Measurements from ENCODE around the gene SLC8A1. TPM values are rescaled to one million over a fixed set of nuclear protein-coding genes. Genes with fewer than 3 reads are reported as not detected.

The SLC8A1 gene
- total and polyA plus RNA-seq, 8 donors: 5.4 to 39.7 (median 6.6) TPM

DNA sequence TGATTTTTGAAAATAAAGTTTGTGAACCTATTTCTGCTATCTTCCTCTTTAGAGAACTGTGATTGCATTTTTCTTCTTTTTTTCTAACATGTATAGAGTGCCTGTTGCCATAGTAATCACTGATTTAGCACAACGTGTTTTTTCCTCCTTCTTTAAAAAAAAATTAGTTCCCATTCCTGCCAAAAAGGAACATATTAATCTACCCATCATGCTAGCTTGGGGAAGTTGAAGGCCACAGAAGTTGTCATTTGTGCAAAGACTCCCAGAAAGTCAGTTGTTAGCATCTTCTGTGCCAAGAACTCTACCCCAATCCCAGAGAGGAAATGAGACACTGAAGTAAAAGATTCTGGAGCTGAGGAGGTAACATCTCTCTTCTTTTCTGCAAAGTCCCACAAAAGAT lies 57.3 kb downstream of the SLC8A1 start:
- Histone ChIP-seq H3K27ac (peak overlapping the region in 1 of 2 donors; percentile 77), H3K27me3 (no peaks in the 10 kb centered on the region), H3K4me1 (peaks cover 0 to 28% of the 10 kb centered on the region in 2 donors), H3K9me3 (no peaks in the 10 kb centered on the region), H3K4me3 (no peak overlapping the region), H3K36me3 (no peaks in the 10 kb centered on the region)
- intact Hi-C loops (cut with DNase I): no loop called here
- TF ChIP-seq, protein P1, sequence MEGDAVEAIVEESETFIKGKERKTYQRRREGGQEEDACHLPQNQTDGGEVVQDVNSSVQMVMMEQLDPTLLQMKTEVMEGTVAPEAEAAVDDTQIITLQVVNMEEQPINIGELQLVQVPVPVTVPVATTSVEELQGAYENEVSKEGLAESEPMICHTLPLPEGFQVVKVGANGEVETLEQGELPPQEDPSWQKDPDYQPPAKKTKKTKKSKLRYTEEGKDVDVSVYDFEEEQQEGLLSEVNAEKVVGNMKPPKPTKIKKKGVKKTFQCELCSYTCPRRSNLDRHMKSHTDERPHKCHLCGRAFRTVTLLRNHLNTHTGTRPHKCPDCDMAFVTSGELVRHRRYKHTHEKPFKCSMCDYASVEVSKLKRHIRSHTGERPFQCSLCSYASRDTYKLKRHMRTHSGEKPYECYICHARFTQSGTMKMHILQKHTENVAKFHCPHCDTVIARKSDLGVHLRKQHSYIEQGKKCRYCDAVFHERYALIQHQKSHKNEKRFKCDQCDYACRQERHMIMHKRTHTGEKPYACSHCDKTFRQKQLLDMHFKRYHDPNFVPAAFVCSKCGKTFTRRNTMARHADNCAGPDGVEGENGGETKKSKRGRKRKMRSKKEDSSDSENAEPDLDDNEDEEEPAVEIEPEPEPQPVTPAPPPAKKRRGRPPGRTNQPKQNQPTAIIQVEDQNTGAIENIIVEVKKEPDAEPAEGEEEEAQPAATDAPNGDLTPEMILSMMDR (IDR thresholded peaks at IDR 0.05): no peak
- no peak for DNase-seq
- peak; percentile 78 for ATAC-seq

DNA sequence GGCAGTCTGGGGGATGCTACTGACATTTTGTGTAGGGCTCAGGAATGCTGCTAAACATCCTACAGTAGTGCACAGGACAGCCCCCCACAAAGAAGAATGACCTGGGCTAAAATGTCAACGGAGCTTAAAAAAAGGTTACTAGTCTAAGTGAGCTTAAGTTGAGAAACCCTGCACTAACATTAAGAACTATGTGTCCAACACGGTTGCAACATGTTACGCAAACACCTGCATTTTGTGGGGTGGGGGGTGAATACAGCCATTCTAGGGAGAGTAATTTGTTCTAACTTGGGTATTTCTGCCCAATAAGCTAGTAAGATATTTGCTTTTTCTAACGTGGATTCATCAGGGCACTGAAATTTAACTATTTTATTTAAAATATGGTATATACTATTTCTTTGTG lies 57.9 kb downstream of the SLC8A1 start:
- H3K27me3 ChIP-seq: no peaks in the 10 kb centered on the region
- no peaks in the 10 kb centered on the region for H3K9me3 ChIP-seq
- intact Hi-C loops (cut with DNase I): no loop called here
- peaks cover 0 to 28% of the 10 kb centered on the region in 2 donors for H3K4me1 ChIP-seq
- TF ChIP-seq, protein P1 (IDR thresholded peaks at IDR 0.05): no peak
- ATAC-seq (no peak), DNase-seq (no peak)
- H3K4me3 ChIP-seq: no peak overlapping the region
- H3K27ac ChIP-seq: peak overlapping the region in 1 of 2 donors; percentile 77
- H3K36me3 ChIP-seq: no peaks in the 10 kb centered on the region

DNA sequence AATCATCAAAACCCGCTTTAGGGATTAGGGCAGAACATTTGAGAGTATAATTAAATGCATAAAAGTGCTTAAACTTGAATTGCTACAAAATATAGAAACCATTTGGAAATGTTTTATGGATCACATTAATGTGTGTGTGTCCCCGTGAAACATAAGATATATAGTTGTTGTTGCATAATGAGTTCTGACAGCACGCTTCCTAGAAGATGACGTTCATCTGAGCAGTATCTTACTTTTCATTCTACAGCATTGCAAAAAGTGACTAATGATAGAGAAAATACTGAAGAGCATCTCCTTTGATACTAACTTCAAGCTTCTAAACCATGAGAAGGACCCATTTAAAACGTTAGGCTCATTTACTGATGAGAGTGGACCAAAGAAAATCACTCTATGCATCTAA lies 63.7 kb downstream of the SLC8A1 start:
- no peaks in the 10 kb centered on the region for H3K27me3 ChIP-seq
- ATAC-seq (no peak), DNase-seq (no peak)
- peaks cover 0 to 21% of the 10 kb centered on the region in 2 donors for H3K4me1 ChIP-seq
- no peak overlapping the region for H3K27ac ChIP-seq
- TF ChIP-seq, protein P1 (IDR thresholded peaks at IDR 0.05): no peak
- no peaks in the 10 kb centered on the region for H3K9me3 ChIP-seq
- intact Hi-C loops (cut with DNase I): no loop called here
- H3K36me3 ChIP-seq: no peaks in the 10 kb centered on the region
- H3K4me3 ChIP-seq: no peak overlapping the region

DNA sequence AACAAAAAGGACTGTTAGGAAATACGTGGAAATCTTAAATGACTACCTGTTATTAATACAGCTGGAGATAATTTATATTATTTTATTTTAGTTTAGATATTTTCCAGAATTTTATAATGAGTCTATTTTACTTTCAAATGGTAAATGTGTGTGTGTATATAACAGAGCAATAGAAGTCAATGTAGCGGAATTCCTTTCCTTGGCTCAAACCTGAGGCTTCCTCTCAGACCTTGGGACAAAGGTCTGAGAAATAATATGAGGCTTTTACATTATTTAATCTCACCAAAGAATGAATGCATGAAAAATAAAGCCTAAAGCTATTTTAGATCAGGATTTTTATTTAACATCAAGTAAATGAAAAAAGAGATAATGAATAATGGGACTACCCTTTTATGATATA lies 65.7 kb downstream of the SLC8A1 start:
- ATAC-seq (no peak), DNase-seq (no peak)
- peaks cover 0 to 14% of the 10 kb centered on the region in 2 donors for H3K9me3 ChIP-seq
- no peak overlapping the region for H3K27ac ChIP-seq
- peaks cover 0 to 21% of the 10 kb centered on the region in 2 donors for H3K4me1 ChIP-seq
- intact Hi-C loops (cut with DNase I): no loop called here
- no peaks in the 10 kb centered on the region for H3K27me3 ChIP-seq
- TF ChIP-seq, protein P1 (IDR thresholded peaks at IDR 0.05): no peak
- H3K4me3 ChIP-seq: no peak overlapping the region
- no peaks in the 10 kb centered on the region for H3K36me3 ChIP-seq

DNA sequence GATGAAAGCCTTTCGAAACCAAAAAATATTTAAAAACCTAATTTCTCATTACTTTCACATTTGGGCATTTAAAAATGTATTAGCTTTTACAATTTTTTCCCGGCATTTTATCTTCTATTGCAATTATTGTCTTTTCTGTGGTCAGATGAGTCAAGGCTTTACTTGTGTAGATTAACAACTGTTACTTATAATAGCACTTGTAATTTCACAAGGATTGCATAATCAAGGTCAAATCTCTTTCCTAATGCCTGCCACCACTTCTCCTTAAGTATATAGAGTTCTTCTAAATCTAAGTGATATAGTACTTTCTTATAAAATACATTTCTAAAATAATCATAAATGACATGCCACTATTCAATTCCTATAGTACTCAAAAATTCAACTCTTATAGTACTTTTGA lies 67.2 kb downstream of the SLC8A1 start:
- H3K36me3 ChIP-seq: no peaks in the 10 kb centered on the region
- intact Hi-C loops (cut with DNase I): no loop called here
- TF ChIP-seq, protein P1 (IDR thresholded peaks at IDR 0.05): no peak
- H3K4me3 ChIP-seq: no peak overlapping the region
- H3K4me1 ChIP-seq: peaks cover 0 to 21% of the 10 kb centered on the region in 2 donors
- ATAC-seq (peak; percentile 79), DNase-seq (peak in 1 of 4 donors; percentile 30)
- peak overlapping the region in 1 of 2 donors; percentile 64 for H3K27ac ChIP-seq
- H3K27me3 ChIP-seq: no peaks in the 10 kb centered on the region
- H3K9me3 ChIP-seq: peaks cover 0 to 21% of the 10 kb centered on the region in 2 donors

Measured in left lung (tissue), 10 donors.